Calu3 (cell line): ENCODE data around the gene MIB2. TPM values are rescaled to one million over a fixed set of nuclear protein-coding genes. Genes with fewer than 3 reads are reported as not detected.
"Not testable (repeated sequence)": the region's sequence is repeated elsewhere in the genome, so short reads cannot be mapped to it uniquely, and the experiment has no call there.

ENCODE experiments used
- BruUV-seq: library from RNA; stranded (reverse); fragments of 400-500 nt; replicated peaks from 2 replicates; lab custom pipeline; 2021; lab: Mats Ljungman, UMichigan
- CTCF ChIA-PET: fragments of 300-600 bp; sonication (Branson Sonifier 250); formaldehyde crosslinking; loops from one replicate; lab custom pipeline; 2022; ENCODE audit warnings: antibody characterized with exemption; lab: Charles Lee
- DNase-seq: peaks from one replicate; pipeline ENCODE4 v3.0.0; 2022
- H3K27ac Mint-ChIP-seq: one replicate; pipeline ENCODE4 v1.8.0; 2022; ENCODE audit warnings: mixed read lengths; ENCODE audit not compliant: unreplicated experiment
- H3K27me3 Mint-ChIP-seq: one replicate; pipeline ENCODE4 v1.8.0; 2022; ENCODE audit warnings: mixed read lengths; ENCODE audit not compliant: unreplicated experiment
- H3K36me3 Mint-ChIP-seq: one replicate; pipeline ENCODE4 v1.8.0; 2022; ENCODE audit warnings: mild to moderate bottlenecking, moderate library complexity, mixed read lengths; ENCODE audit not compliant: insufficient read depth, unreplicated experiment
- H3K4me1 Mint-ChIP-seq: one replicate; pipeline ENCODE4 v1.8.0; 2022; ENCODE audit warnings: mild to moderate bottlenecking, low read depth, mixed read lengths; ENCODE audit not compliant: unreplicated experiment
- H3K4me3 Mint-ChIP-seq: one replicate; pipeline ENCODE4 v1.8.0; 2022; ENCODE audit warnings: mild to moderate bottlenecking, low read depth, moderate library complexity, mixed read lengths; ENCODE audit not compliant: unreplicated experiment
- H3K9me3 Mint-ChIP-seq: one replicate; pipeline ENCODE4 v1.8.0; 2022; ENCODE audit warnings: low read depth, mixed read lengths; ENCODE audit not compliant: unreplicated experiment
- intact Hi-C: fragments of 100-400 bp; cut with micrococcal nuclease; formaldehyde crosslinking; loops from one replicate; pipeline ENCODE4 v1.10.0; 2022; ENCODE audit not compliant: unreplicated experiment
- total RNA-seq: library from RNA; stranded (reverse); gene quantifications from 2 replicates; pipeline ENCODE4 v1.2.3, GENCODE V29; 2022

Gene MIB2
- total RNA-seq, 1 experiment from 2014 or later: 50.3 TPM

GRCh38 chr1:1637479-1637875 is 22.2 kb downstream of the MIB2 start:
- BruUV-seq, H3K4me3 Mint-ChIP-seq, intact Hi-C loops: not testable (repeated sequence)

GRCh38 chr1:1638528-1638927 is 23.2 kb downstream of the MIB2 start:
- intact Hi-C loops, DNase-seq, BruUV-seq, H3K9me3 Mint-ChIP-seq, H3K27me3 Mint-ChIP-seq, H3K36me3 Mint-ChIP-seq, H3K4me1 Mint-ChIP-seq, H3K4me3 Mint-ChIP-seq, H3K27ac Mint-ChIP-seq, CTCF ChIA-PET: not testable (repeated sequence)

More at GRCh38 chr1:1637479-1637875, 22.2 kb downstream of the MIB2 start:
- CTCF ChIA-PET, H3K36me3 Mint-ChIP-seq, H3K9me3 Mint-ChIP-seq, H3K27ac Mint-ChIP-seq, H3K27me3 Mint-ChIP-seq, DNase-seq, H3K4me1 Mint-ChIP-seq: not testable (repeated sequence)

- DNase-seq, CTCF ChIA-PET, H3K4me3 Mint-ChIP-seq, H3K4me1 Mint-ChIP-seq, H3K36me3 Mint-ChIP-seq, BruUV-seq, intact Hi-C loops, H3K27me3 Mint-ChIP-seq, H3K27ac Mint-ChIP-seq, H3K9me3 Mint-ChIP-seq: not testable (repeated sequence)
These were observed 24.1 kb downstream of the MIB2 start for GRCh38 chr1:1639368-1639767.

- H3K4me1 Mint-ChIP-seq, CTCF ChIA-PET, BruUV-seq, H3K27me3 Mint-ChIP-seq, H3K27ac Mint-ChIP-seq, H3K36me3 Mint-ChIP-seq, H3K4me3 Mint-ChIP-seq, intact Hi-C loops, DNase-seq, H3K9me3 Mint-ChIP-seq: not testable (repeated sequence)
These were observed 24.8 kb downstream of the MIB2 start for GRCh38 chr1:1640081-1640480.

GRCh38 chr1:1640711-1641461 is 25.6 kb downstream of the MIB2 start:
- H3K9me3 Mint-ChIP-seq, H3K27me3 Mint-ChIP-seq, intact Hi-C loops, H3K4me1 Mint-ChIP-seq, H3K27ac Mint-ChIP-seq, CTCF ChIA-PET, H3K4me3 Mint-ChIP-seq, BruUV-seq, DNase-seq: not testable (repeated sequence)
- H3K36me3 Mint-ChIP-seq: peaks cover 10% of the 10 kb centered on the region

GRCh38 chr1:1646326-1646725 is 31.0 kb downstream of the MIB2 start:
- H3K4me1 Mint-ChIP-seq, H3K9me3 Mint-ChIP-seq, DNase-seq, H3K27ac Mint-ChIP-seq, intact Hi-C loops, H3K4me3 Mint-ChIP-seq, H3K27me3 Mint-ChIP-seq, CTCF ChIA-PET, BruUV-seq: not testable (repeated sequence)
- H3K36me3 Mint-ChIP-seq: peaks cover 17% of the 10 kb centered on the region

- peaks cover 22% of the 10 kb centered on the region for H3K36me3 Mint-ChIP-seq
- H3K4me1 Mint-ChIP-seq, BruUV-seq, CTCF ChIA-PET, H3K4me3 Mint-ChIP-seq, H3K27me3 Mint-ChIP-seq, DNase-seq, H3K27ac Mint-ChIP-seq, intact Hi-C loops, H3K9me3 Mint-ChIP-seq: not testable (repeated sequence)
These were observed 32.4 kb downstream of the MIB2 start for GRCh38 chr1:1647567-1648241.

GRCh38 chr1:1648265-1648664 is 33.0 kb downstream of the MIB2 start:
- CTCF ChIA-PET, H3K4me3 Mint-ChIP-seq, intact Hi-C loops, H3K27me3 Mint-ChIP-seq, DNase-seq, H3K4me1 Mint-ChIP-seq, BruUV-seq, H3K27ac Mint-ChIP-seq, H3K9me3 Mint-ChIP-seq: not testable (repeated sequence)
- H3K36me3 Mint-ChIP-seq: peaks cover 27% of the 10 kb centered on the region

GRCh38 chr1:1658583-1659549 is 43.6 kb downstream of the MIB2 start, which contains the start of gene CDK11B:
Gene CDK11B, minus strand, starts transcription at chr1:1659004. Its CDS starts 1,519 bp downstream, at chr1:1657485.
- H3K27me3 Mint-ChIP-seq, H3K9me3 Mint-ChIP-seq, H3K4me1 Mint-ChIP-seq, BruUV-seq, CTCF ChIA-PET, intact Hi-C loops: not testable (repeated sequence)
- Mint-ChIP-seq H3K27ac (peak within 1 kb of the TSS; percentile 93), H3K4me3 (peak within 1 kb of the TSS; percentile 84), H3K36me3 (peaks cover 15% of the 10 kb centered on the region)
- peak; percentile 83 for DNase-seq
